Mesendoderm (in vitro differentiated cells): ENCODE results near the gene PDIA5.

Source experiments
- DNase-seq: peaks from one replicate; pipeline ENCODE4 v3.0.0; 2013
- H2AK5ac ChIP-seq: 2 replicates; pipeline ENCODE4 v1.6.1; 2013; ENCODE audit warnings: low read length, inconsistent platforms
- H2BK120ac ChIP-seq: 2 replicates; pipeline ENCODE4 v1.6.1; 2013; ENCODE audit warnings: low read depth, mild to moderate bottlenecking, low read length, moderate library complexity, mixed read lengths
- H2BK15ac ChIP-seq: replicated peaks from 2 replicates; pipeline ENCODE4 v1.6.1; 2013; ENCODE audit warnings: low read depth, mild to moderate bottlenecking, moderate library complexity
- H2BK5ac ChIP-seq: 2 replicates; pipeline ENCODE4 v1.6.1; 2013; ENCODE audit warnings: low read length, inconsistent platforms
- H3K18ac ChIP-seq: 2 replicates; pipeline ENCODE4 v1.6.1; 2013; ENCODE audit warnings: mild to moderate bottlenecking, low read length, mixed read lengths
- H3K23ac ChIP-seq: one replicate; pipeline ENCODE4 v1.6.1; 2013; ENCODE audit warnings: low read length
- H3K27ac ChIP-seq: 2 replicates; pipeline ENCODE4 v1.5.1; 2013; ENCODE audit warnings: low read depth, mild to moderate bottlenecking, inconsistent platforms, low read length, moderate library complexity
- H3K27me3 ChIP-seq: 2 replicates; pipeline ENCODE4 v1.6.1; 2013; ENCODE audit warnings: low read length, control low read depth, mild to moderate bottlenecking, inconsistent platforms; ENCODE audit not compliant: insufficient read depth, poor library complexity
- H3K36me3 ChIP-seq: 2 replicates; pipeline ENCODE4 v1.6.1; 2013; ENCODE audit warnings: low read length, inconsistent platforms; ENCODE audit not compliant: control insufficient read depth, insufficient read depth
- H3K4ac ChIP-seq: one replicate; pipeline ENCODE4 v1.6.1; 2013; ENCODE audit warnings: low read depth, mild to moderate bottlenecking, low read length, moderate library complexity
- H3K4me1 ChIP-seq: 2 replicates; pipeline ENCODE4 v1.6.1; 2013; ENCODE audit warnings: low read depth, low read length, inconsistent platforms; ENCODE audit not compliant: control insufficient read depth
- H3K4me2 ChIP-seq: 2 replicates; pipeline ENCODE4 v1.6.1; 2013; ENCODE audit warnings: low read length
- H3K4me3 ChIP-seq: 2 replicates; pipeline ENCODE4 v1.5.1; 2013; ENCODE audit warnings: mild to moderate bottlenecking, low read length
- H3K56ac ChIP-seq: one replicate; pipeline ENCODE4 v1.6.1; 2013; ENCODE audit warnings: low read length
- H3K79me1 ChIP-seq: 2 replicates; pipeline ENCODE4 v1.6.1; 2013; ENCODE audit warnings: low read length, inconsistent platforms
- H3K79me2 ChIP-seq: 2 replicates; pipeline ENCODE4 v1.6.1; 2013; ENCODE audit warnings: mild to moderate bottlenecking, low read length; ENCODE audit not compliant: control insufficient read depth, insufficient read depth
- H3K9ac ChIP-seq: 2 replicates; pipeline ENCODE4 v1.6.1; 2013; ENCODE audit warnings: low read length, inconsistent platforms
- H4K5ac ChIP-seq: one replicate; pipeline ENCODE4 v1.6.1; 2013; ENCODE audit warnings: low read length
- H4K8ac ChIP-seq: one replicate; pipeline ENCODE4 v1.6.1; 2013; ENCODE audit warnings: low read depth, mild to moderate bottlenecking, control low read depth, low read length, moderate library complexity
- WGBS: extraction: QIAGEN DNeasy Blood & Tissue Kit; methylation state at CpG from one replicate; pipeline ENCODE4 v1.1.7; 2013; ENCODE audit warnings: low lambda C conversion rate, missing lambda C conversion rate; ENCODE audit not compliant: insufficient coverage; ENCODE audit errors: extremely low coverage; 5-methylcytosine and 5-hydroxymethylcytosine counted together

Gene PDIA5

DNA sequence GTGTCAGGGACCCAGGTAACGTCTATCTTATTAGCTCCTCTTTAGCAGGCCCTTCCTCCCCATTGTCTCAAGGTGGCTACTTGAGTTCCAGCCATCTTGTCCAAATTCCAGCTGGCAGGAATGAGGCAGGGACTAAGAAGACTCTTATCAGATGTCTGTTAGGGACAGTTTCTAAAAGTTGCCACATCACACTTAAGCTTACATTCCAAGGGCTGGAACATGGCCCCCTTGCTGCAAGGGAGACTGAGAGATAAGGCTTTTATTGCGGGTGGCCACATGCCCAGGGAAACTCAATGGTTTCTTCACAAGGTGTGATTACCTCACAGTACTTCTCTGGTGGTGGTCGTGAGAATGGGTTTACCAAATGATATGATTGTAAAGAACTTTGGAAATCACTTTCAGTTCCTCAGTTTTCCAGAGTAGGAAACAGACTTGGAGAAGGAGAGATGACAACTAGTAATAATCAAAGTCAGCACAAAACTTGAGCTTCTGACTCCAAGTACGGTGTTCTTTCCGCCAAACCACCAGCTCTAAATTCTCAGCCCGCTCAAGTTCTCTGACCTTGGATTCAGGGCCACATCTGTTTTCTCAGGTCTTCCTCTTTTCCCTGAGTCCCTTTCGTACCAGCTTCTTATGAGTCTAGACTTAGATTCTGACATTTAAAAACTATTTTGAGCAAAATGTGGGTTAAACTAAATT is 14.2 kb downstream of the PDIA5 start:
- Histone ChIP-seq H3K9ac (no peak overlapping the region), H3K36me3 (no peaks in the 10 kb centered on the region), H4K8ac (no peak overlapping the region), H3K27ac (peak overlapping the region; percentile 21), H3K56ac (peak overlapping the region; percentile 18), H3K79me2 (peaks cover 75% of the 10 kb centered on the region), H3K4me3 (no peak overlapping the region), H3K79me1 (peaks cover 40% of the 10 kb centered on the region), H2BK120ac (no peak overlapping the region), H4K5ac (no peak overlapping the region), H3K23ac (no peak overlapping the region), H3K27me3 (no peaks in the 10 kb centered on the region), H3K4me2 (no peak overlapping the region), H3K4me1 (peaks cover 46% of the 10 kb centered on the region), H3K18ac (no peak overlapping the region), H2BK15ac (no peak overlapping the region), H2BK5ac (no peak overlapping the region), H2AK5ac (no peak overlapping the region), H3K4ac (no peak overlapping the region)
- WGBS, result no CpG with 5 or more reads among the region's 7 CpGs
- DNase-seq, result peak; percentile 96

DNA sequence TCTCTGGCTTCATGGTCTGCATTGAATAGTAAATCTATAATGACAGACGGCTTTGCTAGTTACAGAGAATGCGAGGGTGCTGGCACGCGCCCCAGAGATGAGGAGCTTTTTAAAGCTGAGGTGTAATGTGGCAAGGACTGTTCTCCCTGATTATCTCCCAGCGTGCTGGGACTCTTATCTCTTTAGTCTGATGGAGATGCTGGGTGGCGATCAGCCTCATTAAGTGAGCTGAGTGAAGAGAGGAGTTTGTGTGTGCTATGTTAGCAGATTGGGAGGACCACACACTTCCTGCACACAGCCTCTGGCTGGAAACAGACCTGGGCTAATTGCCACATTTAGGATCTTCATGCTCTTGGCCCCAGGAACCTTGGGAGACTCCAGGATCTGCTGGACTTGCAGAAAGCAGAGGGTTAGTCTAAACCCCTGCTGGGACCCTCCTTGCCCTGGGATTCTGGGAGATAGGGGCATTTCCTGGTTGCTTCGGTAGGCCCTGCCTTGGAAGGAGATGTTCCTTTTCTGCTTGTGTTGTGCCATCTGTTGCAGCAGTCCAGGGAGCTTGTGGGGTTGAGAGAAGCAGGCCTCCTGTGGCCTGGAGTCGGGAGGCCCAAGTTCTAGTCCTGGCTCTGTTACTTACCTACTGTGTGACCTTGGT is 15.0 kb downstream of the PDIA5 start:
- peak overlapping the region; percentile 72 for H2AK5ac ChIP-seq
- no CpG with 5 or more reads among the region's 8 CpGs for whole genome bisulfite sequencing

DNA sequence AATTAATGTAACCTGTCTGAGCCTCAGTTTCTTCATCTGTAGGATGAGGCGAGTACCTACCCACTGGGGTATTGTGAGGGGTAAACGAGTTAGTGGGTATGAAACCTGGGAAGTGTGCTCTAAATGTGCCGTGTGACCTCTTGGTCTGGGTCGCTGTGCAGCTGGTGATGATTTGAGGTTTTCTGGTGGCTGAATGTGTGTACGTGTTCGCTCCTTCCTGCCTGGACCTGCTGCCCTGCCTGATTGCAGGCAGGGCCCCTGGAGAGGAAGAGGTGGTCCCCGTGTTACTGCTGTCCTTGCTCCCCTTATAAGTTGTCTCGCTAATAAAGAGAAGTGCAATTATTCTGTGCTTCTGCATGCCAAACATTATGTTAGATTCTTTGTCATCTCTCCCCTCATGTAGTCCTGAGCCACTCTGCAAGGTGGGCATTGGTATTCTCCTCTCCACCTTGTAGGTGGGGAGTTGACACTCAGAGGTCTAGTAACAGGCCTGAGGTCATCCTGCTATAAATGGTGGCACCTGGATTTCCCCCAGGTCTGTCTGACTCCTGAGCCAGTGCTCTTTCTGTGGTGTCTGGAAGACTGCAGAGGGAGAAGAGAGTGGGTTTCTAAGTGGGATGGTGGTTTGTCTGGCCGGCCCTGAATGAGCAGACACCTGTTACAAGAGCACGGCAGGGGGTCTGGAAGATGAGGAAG is 15.7 kb downstream of the PDIA5 start:
- Histone ChIP-seq H3K4me1 (peaks cover 49% of the 10 kb centered on the region), H3K9ac (peak overlapping the region; percentile 25), H4K8ac (no peak overlapping the region), H3K27me3 (no peaks in the 10 kb centered on the region), H3K23ac (no peak overlapping the region), H2BK120ac (no peak overlapping the region), H3K4ac (no peak overlapping the region), H4K5ac (no peak overlapping the region), H3K18ac (peak overlapping the region; percentile 0), H3K4me2 (no peak overlapping the region), H3K79me1 (peaks cover 32% of the 10 kb centered on the region), H3K27ac (no peak overlapping the region), H2BK15ac (no peak overlapping the region), H3K4me3 (no peak overlapping the region), H3K56ac (peak overlapping the region; percentile 57), H2AK5ac (peak overlapping the region; percentile 72), H2BK5ac (peak overlapping the region; percentile 56), H3K79me2 (peaks cover 70% of the 10 kb centered on the region), H3K36me3 (no peaks in the 10 kb centered on the region)
- DNase-seq, result no peak
- no CpG with 5 or more reads among the region's 10 CpGs for WGBS

More for the DNA sequence above, 15.0 kb downstream of the PDIA5 start:
- Histone ChIP-seq H3K79me1 (peaks cover 36% of the 10 kb centered on the region), H3K4me1 (peaks cover 49% of the 10 kb centered on the region), H2BK15ac (no peak overlapping the region), H3K27me3 (no peaks in the 10 kb centered on the region), H4K5ac (no peak overlapping the region), H3K79me2 (peaks cover 74% of the 10 kb centered on the region), H3K18ac (peak overlapping the region; percentile 0), H4K8ac (no peak overlapping the region), H3K4ac (no peak overlapping the region), H3K4me2 (no peak overlapping the region), H3K36me3 (no peaks in the 10 kb centered on the region), H2BK120ac (no peak overlapping the region), H3K9ac (peak overlapping the region; percentile 25), H3K56ac (peak overlapping the region; percentile 57), H3K4me3 (no peak overlapping the region), H3K23ac (no peak overlapping the region), H2BK5ac (peak overlapping the region; percentile 56), H3K27ac (no peak overlapping the region)
- peak; percentile 88 for DNase-seq

DNA sequence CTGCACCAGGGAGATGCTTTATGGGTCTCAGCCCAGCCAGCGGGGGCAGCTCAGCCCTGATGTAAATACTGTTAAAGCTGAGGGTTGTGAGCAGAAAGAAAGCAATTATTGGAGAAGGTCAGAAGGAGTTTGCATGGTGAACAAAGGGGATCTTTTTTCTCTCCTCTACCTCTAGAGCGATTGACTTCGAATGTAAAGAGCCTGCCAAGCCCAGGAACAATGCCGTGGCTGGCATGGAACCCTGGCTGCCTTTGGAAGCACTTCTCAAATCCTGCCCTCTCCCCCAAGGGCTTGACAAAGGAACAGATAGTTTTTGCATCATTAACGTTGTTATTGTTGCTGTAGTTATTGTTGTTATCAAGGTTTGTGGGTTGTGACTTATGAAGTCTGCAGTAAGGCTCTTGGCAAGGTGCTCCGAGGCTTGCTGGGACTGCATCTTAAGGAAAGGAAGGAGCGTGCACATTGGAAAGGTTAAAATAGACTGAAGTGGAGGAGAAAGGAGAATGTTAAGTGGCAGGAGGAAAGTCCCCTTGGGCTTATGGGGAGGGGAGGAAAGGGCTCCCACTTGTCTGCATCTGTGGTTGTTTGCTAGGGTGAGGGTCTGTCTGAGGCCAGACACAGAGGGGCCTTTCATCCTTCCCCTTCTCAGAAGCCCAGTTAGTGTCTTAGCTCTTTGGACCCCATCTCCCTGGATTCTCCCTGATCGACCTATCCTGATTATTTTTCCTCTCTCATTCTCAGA is 16.7 kb downstream of the PDIA5 start:
- Histone ChIP-seq H3K9ac (no peak overlapping the region), H2BK5ac (no peak overlapping the region), H3K36me3 (no peaks in the 10 kb centered on the region), H3K56ac (peak overlapping the region; percentile 29), H4K5ac (no peak overlapping the region), H3K4me2 (no peak overlapping the region), H3K23ac (no peak overlapping the region), H3K4ac (no peak overlapping the region), H2BK120ac (no peak overlapping the region), H3K18ac (no peak overlapping the region), H2BK15ac (no peak overlapping the region), H3K27me3 (no peaks in the 10 kb centered on the region), H2AK5ac (no peak overlapping the region), H3K27ac (no peak overlapping the region), H3K4me3 (no peak overlapping the region), H4K8ac (no peak overlapping the region), H3K79me2 (peaks cover 75% of the 10 kb centered on the region), H3K4me1 (peaks cover 49% of the 10 kb centered on the region), H3K79me1 (peaks cover 38% of the 10 kb centered on the region)
- no CpG with 5 or more reads among the region's 8 CpGs for WGBS
- DNase-seq, result no peak

DNA sequence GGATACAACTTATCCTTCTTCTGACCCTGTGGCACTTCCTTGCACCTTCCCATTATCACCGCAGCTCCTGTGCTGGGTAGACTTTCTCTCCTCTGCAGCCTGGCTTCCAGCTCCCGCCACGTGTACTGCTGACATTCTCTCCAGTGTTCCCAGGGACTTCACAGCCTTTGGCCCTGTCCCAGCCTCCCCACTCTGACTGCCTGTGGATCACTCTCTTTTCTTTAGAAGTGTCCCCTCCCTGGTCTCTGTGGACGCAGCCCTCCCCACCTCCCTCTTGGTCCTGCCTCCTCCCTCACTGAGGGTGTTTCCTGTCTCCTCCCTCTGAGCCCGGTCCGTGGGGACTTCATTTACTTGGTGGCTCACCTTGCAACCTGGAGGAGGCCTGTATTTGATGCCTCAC is 17.4 kb downstream of the PDIA5 start:
- Histone ChIP-seq H2BK5ac (no peak overlapping the region), H2BK15ac (no peak overlapping the region), H3K9ac (no peak overlapping the region), H3K79me2 (peaks cover 74% of the 10 kb centered on the region), H3K79me1 (peaks cover 39% of the 10 kb centered on the region), H3K4me1 (peaks cover 49% of the 10 kb centered on the region), H3K4me2 (no peak overlapping the region), H3K36me3 (no peaks in the 10 kb centered on the region), H2BK120ac (no peak overlapping the region), H3K4me3 (no peak overlapping the region), H2AK5ac (no peak overlapping the region), H3K18ac (no peak overlapping the region), H4K5ac (no peak overlapping the region), H3K56ac (peak overlapping the region; percentile 29), H4K8ac (no peak overlapping the region), H3K4ac (no peak overlapping the region), H3K27ac (no peak overlapping the region), H3K23ac (no peak overlapping the region), H3K27me3 (no peaks in the 10 kb centered on the region)
- DNase-seq, result no peak
- WGBS, result no CpG with 5 or more reads among the region's 6 CpGs
